Measurements from ENCODE around the gene TBL1X. TPM values are rescaled to one million over a fixed set of nuclear protein-coding genes. Genes with fewer than 3 reads are reported as not detected.
"Not testable (repeated sequence)": the region's sequence is repeated elsewhere in the genome, so short reads cannot be mapped to it uniquely, and the experiment has no call there.

Gene TBL1X
- total and polyA plus RNA-seq, 4 donors: 2.3 to 21.7 (median 13.3) TPM

- H3K4me1 ChIP-seq (ENCODE audit: control insufficient read depth in 5 of 5, insufficient read depth in 5 of 5, low read length in 5 of 5): peaks cover 0 to 7% (median 0%) of the 10 kb centered on the region in 5 donors
- peaks cover 0 to 3% (median 3%) of the 10 kb centered on the region in 3 donors for H3K27me3 ChIP-seq (ENCODE audit: control insufficient read depth in 3 of 3, insufficient read depth in 3 of 3, low read length in 2 of 3)
- H3K36me3 ChIP-seq (ENCODE audit: control insufficient read depth in 4 of 4, insufficient read depth in 4 of 4, low read length in 4 of 4): no peaks in the 10 kb centered on the region
- 47 to 52% methylated on average over 7 to 8 of the region's 8 CpGs for WGBS, 2 donors
- H3K27ac ChIP-seq (ENCODE audit: low read depth in 1 of 2, low read length in 1 of 2): peak overlapping the region in 1 of 2 donors; percentile 59
- no peak overlapping the region for H3K4me3 ChIP-seq
- DNase-seq (peak; percentile 19 to 70 (median 65)), ATAC-seq (ENCODE audit: insufficient read depth, low FRiP score) (no peak)
- no peak overlapping the region for H3K9ac ChIP-seq (ENCODE audit: insufficient read depth in 1 of 2, low read length in 2 of 2)
- TF ChIP-seq CTCF (IDR thresholded peaks at IDR 0.05; ENCODE audit: control extremely low read depth, extremely low read depth): no peak
- peaks cover 0 to 2% (median 0%) of the 10 kb centered on the region in 4 donors for H3K9me3 ChIP-seq (ENCODE audit: control insufficient read depth in 4 of 4, insufficient read depth in 3 of 4, low read length in 3 of 4)
Measured at GRCh38 chrX:9456250-9457074, 8.4 kb upstream of the TBL1X start.

GRCh38 chrX:9458034-9458433 is 6.8 kb upstream of the TBL1X start:
- peaks cover 0 to 12% (median 12%) of the 10 kb centered on the region in 3 donors for H3K27me3 ChIP-seq (ENCODE audit: control insufficient read depth in 3 of 3, insufficient read depth in 3 of 3, low read length in 2 of 3)
- H3K27ac ChIP-seq (ENCODE audit: low read depth in 1 of 2, low read length in 1 of 2); ATAC-seq (ENCODE audit: insufficient read depth, low FRiP score); H3K9me3 ChIP-seq (ENCODE audit: control insufficient read depth in 4 of 4, insufficient read depth in 3 of 4, low read length in 3 of 4); H3K4me3 ChIP-seq; H3K36me3 ChIP-seq (ENCODE audit: control insufficient read depth in 4 of 4, insufficient read depth in 4 of 4, low read length in 4 of 4); H3K9ac ChIP-seq (ENCODE audit: insufficient read depth in 1 of 2, low read length in 2 of 2); DNase-seq: not testable (repeated sequence)
- peaks cover 0 to 12% (median 4%) of the 10 kb centered on the region in 5 donors for H3K4me1 ChIP-seq (ENCODE audit: control insufficient read depth in 5 of 5, insufficient read depth in 5 of 5, low read length in 5 of 5)
- WGBS, 2 donors: 88 to 97% methylated on average over 12 of the region's 12 CpGs

- no peak for ATAC-seq (ENCODE audit: insufficient read depth, low FRiP score)
- H3K36me3 ChIP-seq (ENCODE audit: control insufficient read depth in 4 of 4, insufficient read depth in 4 of 4, low read length in 4 of 4): no peaks in the 10 kb centered on the region
- no peak for TF ChIP-seq CTCF (IDR thresholded peaks at IDR 0.05; ENCODE audit: control extremely low read depth, extremely low read depth)
- no peak for DNase-seq
- H3K4me3 ChIP-seq: no peak overlapping the region
- H3K27me3 ChIP-seq (ENCODE audit: control insufficient read depth in 3 of 3, insufficient read depth in 3 of 3, low read length in 2 of 3): peaks cover 0 to 12% (median 12%) of the 10 kb centered on the region in 3 donors
- WGBS, 2 donors: 53 to 91% methylated on average over 2 of the region's 2 CpGs
- H3K9me3 ChIP-seq (ENCODE audit: control insufficient read depth in 4 of 4, insufficient read depth in 3 of 4, low read length in 3 of 4): no peaks in the 10 kb centered on the region
- H3K27ac ChIP-seq (ENCODE audit: low read depth in 1 of 2, low read length in 1 of 2): no peak overlapping the region
- H3K9ac ChIP-seq (ENCODE audit: insufficient read depth in 1 of 2, low read length in 2 of 2): no peak overlapping the region
- peaks cover 0 to 12% (median 4%) of the 10 kb centered on the region in 5 donors for H3K4me1 ChIP-seq (ENCODE audit: control insufficient read depth in 5 of 5, insufficient read depth in 5 of 5, low read length in 5 of 5)
Measured at GRCh38 chrX:9458516-9459078, 6.3 kb upstream of the TBL1X start.

GRCh38 chrX:9459186-9459748 is 5.6 kb upstream of the TBL1X start:
- 59 to 90% methylated on average over 3 of the region's 3 CpGs for WGBS, 2 donors
- Histone ChIP-seq H3K27ac (ENCODE audit: low read depth in 1 of 2, low read length in 1 of 2) (no peak overlapping the region), H3K4me1 (ENCODE audit: control insufficient read depth in 5 of 5, insufficient read depth in 5 of 5, low read length in 5 of 5) (peaks cover 0 to 12% (median 4%) of the 10 kb centered on the region in 5 donors), H3K9ac (ENCODE audit: insufficient read depth in 1 of 2, low read length in 2 of 2) (no peak overlapping the region), H3K36me3 (ENCODE audit: control insufficient read depth in 4 of 4, insufficient read depth in 4 of 4, low read length in 4 of 4) (no peaks in the 10 kb centered on the region), H3K4me3 (no peak overlapping the region), H3K9me3 (ENCODE audit: control insufficient read depth in 4 of 4, insufficient read depth in 3 of 4, low read length in 3 of 4) (no peaks in the 10 kb centered on the region), H3K27me3 (ENCODE audit: control insufficient read depth in 3 of 3, insufficient read depth in 3 of 3, low read length in 2 of 3) (peaks cover 0 to 16% (median 12%) of the 10 kb centered on the region in 3 donors)
- DNase-seq: no peak
- TF ChIP-seq CTCF (IDR thresholded peaks at IDR 0.05; ENCODE audit: control extremely low read depth, extremely low read depth): no peak
- ATAC-seq (ENCODE audit: insufficient read depth, low FRiP score): no peak
